ENCODE measurements around the gene PIK3R5.

PIK3R5 gene

DNA sequence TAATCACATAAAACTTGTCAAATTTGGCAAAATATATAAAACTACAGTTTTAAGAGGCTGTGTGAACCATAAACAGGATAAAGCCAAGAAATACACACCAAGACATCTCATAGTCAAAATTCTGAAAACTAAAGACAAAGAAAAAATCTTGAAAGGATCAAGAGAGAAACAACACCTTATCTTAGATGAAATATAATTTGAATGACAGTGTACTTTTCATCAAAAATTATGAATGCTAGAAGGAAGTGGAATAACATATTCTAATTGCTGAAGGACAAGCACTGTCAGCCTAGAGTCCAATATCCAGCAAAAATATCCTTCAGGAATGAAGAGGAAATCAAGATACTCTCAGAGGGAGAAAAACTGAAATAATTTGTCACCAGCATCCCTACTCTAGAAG lies 37.2 kb downstream of the PIK3R5 start:
- no peaks in the 10 kb centered on the region for H3K9me2 ChIP-seq (replicated peaks; ENCODE audit: control insufficient read depth, low read length)
- H3K4me3 ChIP-seq (ENCODE audit: low read length), result no peak overlapping the region
- H3F3A ChIP-seq (ENCODE audit: control insufficient read depth, insufficient read depth), result no peaks in the 10 kb centered on the region
- no peak overlapping the region for H3K4me2 ChIP-seq (ENCODE audit: low read length)
- no peaks in the 10 kb centered on the region for H3K4me1 ChIP-seq (ENCODE audit: control insufficient read depth, low read length)
- no peak overlapping the region for H3K27ac ChIP-seq (ENCODE audit: low read depth, low read length)
- H3K27me3 ChIP-seq (ENCODE audit: control insufficient read depth, low read length), result peaks cover 5% of the 10 kb centered on the region; the same call in 1 of the 2 replicates
- TF ChIP-seq EZH2phosphoT487 (IDR thresholded peaks at IDR 0.05; ENCODE audit: borderline replicate concordance, low read length), result no peak
- no peak for TF ChIP-seq CTCF (IDR thresholded peaks at IDR 0.05; ENCODE audit: low read depth, low read length, poor library complexity, severe bottlenecking)
- H3K36me3 ChIP-seq (ENCODE audit: control insufficient read depth, low read length), result no peaks in the 10 kb centered on the region
- peaks cover 22% of the 10 kb centered on the region for H3K9me3 ChIP-seq (ENCODE audit: control insufficient read depth, insufficient read depth, low read length)
- H3K79me2 ChIP-seq (ENCODE audit: control insufficient read depth, low read length), result no peaks in the 10 kb centered on the region
- no peaks in the 10 kb centered on the region for H4K20me1 ChIP-seq (ENCODE audit: control insufficient read depth, insufficient read depth, low read depth, low read length)

DNA sequence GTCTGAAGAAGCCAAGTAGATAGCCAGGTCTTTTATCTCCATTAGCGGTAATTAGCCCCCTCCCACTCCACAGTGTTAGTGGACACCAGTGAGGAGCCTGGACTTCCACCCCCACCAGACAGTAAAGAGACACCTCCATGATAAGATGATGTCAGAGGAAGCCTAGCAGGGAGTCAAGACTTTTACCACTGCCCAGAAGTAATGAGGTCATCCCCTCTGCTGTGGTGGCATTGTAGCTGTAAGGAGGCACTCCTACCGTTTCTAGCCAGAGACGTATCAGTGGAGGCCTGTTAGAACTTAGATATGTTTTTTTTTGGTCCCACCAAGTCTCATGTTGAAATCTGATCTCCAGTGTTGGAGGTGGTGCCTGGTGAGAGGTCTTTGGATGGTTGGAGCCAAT lies 38.1 kb downstream of the PIK3R5 start:
- Histone ChIP-seq H3K9me2 (replicated peaks; ENCODE audit: control insufficient read depth, low read length) (no peaks in the 10 kb centered on the region), H4K20me1 (ENCODE audit: control insufficient read depth, insufficient read depth, low read depth, low read length) (no peaks in the 10 kb centered on the region), H3K9me3 (ENCODE audit: control insufficient read depth, insufficient read depth, low read length) (peaks cover 22% of the 10 kb centered on the region), H3K79me2 (ENCODE audit: control insufficient read depth, low read length) (no peaks in the 10 kb centered on the region), H3K4me3 (ENCODE audit: low read length) (no peak overlapping the region), H3K27ac (ENCODE audit: low read depth, low read length) (no peak overlapping the region), H3K4me2 (ENCODE audit: low read length) (no peak overlapping the region), H3K27me3 (ENCODE audit: control insufficient read depth, low read length) (peaks cover 5% of the 10 kb centered on the region; the same call in 1 of the 2 replicates), H3K36me3 (ENCODE audit: control insufficient read depth, low read length) (no peaks in the 10 kb centered on the region), H3F3A (ENCODE audit: control insufficient read depth, insufficient read depth) (no peaks in the 10 kb centered on the region), H3K4me1 (ENCODE audit: control insufficient read depth, low read length) (no peaks in the 10 kb centered on the region)
- TF ChIP-seq CTCF (IDR thresholded peaks at IDR 0.05; ENCODE audit: low read depth, low read length, poor library complexity, severe bottlenecking), result no peak
- no peak for TF ChIP-seq EZH2phosphoT487 (IDR thresholded peaks at IDR 0.05; ENCODE audit: borderline replicate concordance, low read length)

DNA sequence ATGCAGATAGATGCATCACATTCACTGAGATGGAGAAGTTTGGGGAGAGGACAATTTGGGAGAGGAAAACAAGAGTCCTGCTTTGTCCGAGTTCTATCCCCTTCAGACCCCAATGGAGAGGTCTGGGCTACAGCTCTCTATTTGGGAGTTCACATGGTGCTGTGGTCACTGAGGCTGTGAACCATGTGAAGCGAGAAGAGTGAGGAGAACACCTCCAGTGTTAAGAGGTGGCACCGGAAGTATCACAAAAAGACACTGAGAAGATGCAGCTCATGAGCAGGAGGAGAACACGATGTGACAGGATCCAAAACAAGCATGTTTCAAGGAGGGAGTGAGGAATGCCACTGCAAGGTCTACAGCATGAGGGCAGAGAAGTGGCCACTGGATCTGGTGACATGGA lies 39.7 kb downstream of the PIK3R5 start:
- TF ChIP-seq EZH2phosphoT487 (IDR thresholded peaks at IDR 0.05; ENCODE audit: borderline replicate concordance, low read length) (no peak), CTCF (IDR thresholded peaks at IDR 0.05; ENCODE audit: low read depth, low read length, poor library complexity, severe bottlenecking) (no peak)
- no peaks in the 10 kb centered on the region for H3K4me1 ChIP-seq (ENCODE audit: control insufficient read depth, low read length)
- H3K4me3 ChIP-seq (ENCODE audit: low read length), result no peak overlapping the region
- H3K27ac ChIP-seq (ENCODE audit: low read depth, low read length), result no peak overlapping the region
- H3K4me2 ChIP-seq (ENCODE audit: low read length), result no peak overlapping the region
- H4K20me1 ChIP-seq (ENCODE audit: control insufficient read depth, insufficient read depth, low read depth, low read length), result no peaks in the 10 kb centered on the region
- no peaks in the 10 kb centered on the region for H3K9me2 ChIP-seq (replicated peaks; ENCODE audit: control insufficient read depth, low read length)
- peaks cover 22% of the 10 kb centered on the region for H3K9me3 ChIP-seq (ENCODE audit: control insufficient read depth, insufficient read depth, low read length)
- no peaks in the 10 kb centered on the region for H3F3A ChIP-seq (ENCODE audit: control insufficient read depth, insufficient read depth)
- no peaks in the 10 kb centered on the region for H3K79me2 ChIP-seq (ENCODE audit: control insufficient read depth, low read length)
- H3K36me3 ChIP-seq (ENCODE audit: control insufficient read depth, low read length), result no peaks in the 10 kb centered on the region
- no peaks in the 10 kb centered on the region for H3K27me3 ChIP-seq (ENCODE audit: control insufficient read depth, low read length)

DNA sequence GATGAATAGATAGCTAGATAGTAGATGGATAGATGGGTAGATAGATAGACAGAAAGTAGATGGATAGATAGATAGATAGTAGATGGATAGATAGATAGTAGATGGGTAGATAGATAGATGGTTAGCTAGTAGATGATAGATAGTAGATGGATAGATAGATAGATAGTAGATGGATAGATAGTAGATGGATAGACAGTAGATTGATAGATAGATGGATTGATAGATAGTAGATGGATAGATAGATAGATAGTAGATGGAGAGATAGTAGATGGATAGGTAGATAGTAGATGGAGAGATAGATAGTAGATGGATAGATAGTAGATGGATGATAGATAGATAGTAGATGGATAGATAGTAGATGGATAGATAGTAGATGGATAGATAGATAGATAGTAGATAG lies 40.4 kb downstream of the PIK3R5 start:
- Histone ChIP-seq H3K27me3 (ENCODE audit: control insufficient read depth, low read length) (no peaks in the 10 kb centered on the region), H3K79me2 (ENCODE audit: control insufficient read depth, low read length) (no peaks in the 10 kb centered on the region), H3K36me3 (ENCODE audit: control insufficient read depth, low read length) (no peaks in the 10 kb centered on the region), H3K4me1 (ENCODE audit: control insufficient read depth, low read length) (no peaks in the 10 kb centered on the region), H3F3A (ENCODE audit: control insufficient read depth, insufficient read depth) (no peaks in the 10 kb centered on the region), H3K27ac (ENCODE audit: low read depth, low read length) (no peak overlapping the region), H3K9me2 (replicated peaks; ENCODE audit: control insufficient read depth, low read length) (no peaks in the 10 kb centered on the region), H4K20me1 (ENCODE audit: control insufficient read depth, insufficient read depth, low read depth, low read length) (no peaks in the 10 kb centered on the region), H3K4me2 (ENCODE audit: low read length) (no peak overlapping the region), H3K9me3 (ENCODE audit: control insufficient read depth, insufficient read depth, low read length) (peaks cover 22% of the 10 kb centered on the region), H3K4me3 (ENCODE audit: low read length) (no peak overlapping the region)
- TF ChIP-seq EZH2phosphoT487 (IDR thresholded peaks at IDR 0.05; ENCODE audit: borderline replicate concordance, low read length) (no peak), CTCF (IDR thresholded peaks at IDR 0.05; ENCODE audit: low read depth, low read length, poor library complexity, severe bottlenecking) (no peak)

All from DOHH2 (cell line).